NB4 (cell line): ENCODE results near the gene PHACTR2.

Experiments used
- POLR2A ChIP-seq: IDR thresholded peaks from 2 replicates; pipeline ENCODE4 v1.6.1; 2011; ENCODE audit warnings: mild to moderate bottlenecking; ENCODE audit not compliant: insufficient read length; ENCODE audit errors: extremely low read depth
- TF ChIP-seq, protein P1 (sequence below): IDR thresholded peaks from one replicate; pipeline ENCODE4 v1.5.1; 2012; ENCODE audit warnings: low read depth, low read length
- TF ChIP-seq, protein P2 (sequence below): IDR thresholded peaks from 2 replicates; pipeline ENCODE4 v1.6.1; 2011; ENCODE audit warnings: low read depth, low read length

DNA sequence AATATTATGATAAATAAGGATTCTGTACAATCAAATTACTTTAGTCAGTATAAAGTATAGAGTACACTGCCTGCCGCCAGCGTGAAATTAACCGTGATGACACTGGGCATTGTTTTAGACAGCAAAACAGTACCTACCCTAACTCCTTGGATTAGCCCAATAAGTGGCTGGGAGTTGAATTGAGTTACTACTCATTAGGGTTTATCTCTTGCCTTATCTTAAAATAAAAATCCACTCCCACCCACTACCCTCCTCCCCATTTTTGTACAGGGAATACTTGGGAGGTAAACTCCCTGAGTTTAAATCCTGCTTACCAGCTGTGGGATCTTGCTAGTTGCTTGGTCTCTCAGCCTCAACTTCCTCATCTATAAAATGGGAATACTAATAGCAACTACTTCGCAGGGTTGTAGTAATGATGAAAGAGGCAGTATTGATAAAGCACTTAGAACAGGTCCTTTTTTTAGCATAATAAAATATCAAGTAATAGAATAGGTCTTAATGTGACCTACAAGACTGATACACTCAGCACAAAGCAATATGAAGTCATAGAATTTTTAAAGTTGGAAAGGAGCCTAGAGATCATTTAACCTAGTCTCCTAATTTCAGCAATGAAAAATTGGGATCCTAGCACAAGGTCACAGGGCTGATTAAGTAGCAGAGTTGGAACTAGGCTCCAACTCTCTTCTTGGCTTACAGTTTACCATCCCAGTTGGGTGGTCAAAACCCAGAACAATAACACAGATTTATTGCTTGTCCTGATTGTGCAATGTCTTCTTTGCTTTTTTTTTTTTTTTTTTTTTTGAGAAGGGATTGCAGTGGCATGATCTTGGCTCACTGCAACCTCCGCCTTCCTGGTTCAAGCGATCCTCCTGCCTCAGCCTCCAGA, 23.8 kb downstream of the PHACTR2 start:
- TF ChIP-seq, protein P1, sequence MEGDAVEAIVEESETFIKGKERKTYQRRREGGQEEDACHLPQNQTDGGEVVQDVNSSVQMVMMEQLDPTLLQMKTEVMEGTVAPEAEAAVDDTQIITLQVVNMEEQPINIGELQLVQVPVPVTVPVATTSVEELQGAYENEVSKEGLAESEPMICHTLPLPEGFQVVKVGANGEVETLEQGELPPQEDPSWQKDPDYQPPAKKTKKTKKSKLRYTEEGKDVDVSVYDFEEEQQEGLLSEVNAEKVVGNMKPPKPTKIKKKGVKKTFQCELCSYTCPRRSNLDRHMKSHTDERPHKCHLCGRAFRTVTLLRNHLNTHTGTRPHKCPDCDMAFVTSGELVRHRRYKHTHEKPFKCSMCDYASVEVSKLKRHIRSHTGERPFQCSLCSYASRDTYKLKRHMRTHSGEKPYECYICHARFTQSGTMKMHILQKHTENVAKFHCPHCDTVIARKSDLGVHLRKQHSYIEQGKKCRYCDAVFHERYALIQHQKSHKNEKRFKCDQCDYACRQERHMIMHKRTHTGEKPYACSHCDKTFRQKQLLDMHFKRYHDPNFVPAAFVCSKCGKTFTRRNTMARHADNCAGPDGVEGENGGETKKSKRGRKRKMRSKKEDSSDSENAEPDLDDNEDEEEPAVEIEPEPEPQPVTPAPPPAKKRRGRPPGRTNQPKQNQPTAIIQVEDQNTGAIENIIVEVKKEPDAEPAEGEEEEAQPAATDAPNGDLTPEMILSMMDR, result no peak
- TF ChIP-seq, protein P2, sequence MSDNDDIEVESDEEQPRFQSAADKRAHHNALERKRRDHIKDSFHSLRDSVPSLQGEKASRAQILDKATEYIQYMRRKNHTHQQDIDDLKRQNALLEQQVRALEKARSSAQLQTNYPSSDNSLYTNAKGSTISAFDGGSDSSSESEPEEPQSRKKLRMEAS, result no peak
- no peak for TF ChIP-seq POLR2A
